Measurements from ENCODE around the gene KRTAP5-2.
A peak's percentile ranks its signal among the peaks of the same experiment; 100 is the strongest.
"Not testable (repeated sequence)": the region's sequence is repeated elsewhere in the genome, so short reads cannot be mapped to it uniquely, and the experiment has no call there.

The KRTAP5-2 gene

DNA sequence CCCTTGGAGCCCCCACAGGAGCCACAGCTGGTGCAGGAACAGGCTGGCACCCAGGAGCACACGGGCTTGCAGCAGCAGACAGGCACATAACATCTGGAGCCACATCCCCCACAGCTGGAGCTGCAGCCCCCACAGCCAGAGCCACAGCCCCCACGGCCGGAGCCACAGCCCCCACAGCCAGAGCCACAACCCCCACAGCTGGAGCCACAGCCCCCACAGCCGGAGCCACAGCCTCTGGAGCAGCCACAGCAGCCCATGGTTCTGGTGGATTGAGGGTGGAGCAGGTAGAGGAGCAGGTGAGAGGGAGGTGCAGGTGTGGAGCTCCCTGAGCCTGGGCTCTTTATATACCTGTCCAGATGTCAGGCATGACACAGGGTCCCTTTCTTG is at the start of gene KRTAP5-2:
KRTAP5-2 (minus strand) TSS at position 301 of the 387 bp plus-strand sequence; CDS start at position 257, 44 bp downstream.
- no peak for DNase-seq

DNA sequence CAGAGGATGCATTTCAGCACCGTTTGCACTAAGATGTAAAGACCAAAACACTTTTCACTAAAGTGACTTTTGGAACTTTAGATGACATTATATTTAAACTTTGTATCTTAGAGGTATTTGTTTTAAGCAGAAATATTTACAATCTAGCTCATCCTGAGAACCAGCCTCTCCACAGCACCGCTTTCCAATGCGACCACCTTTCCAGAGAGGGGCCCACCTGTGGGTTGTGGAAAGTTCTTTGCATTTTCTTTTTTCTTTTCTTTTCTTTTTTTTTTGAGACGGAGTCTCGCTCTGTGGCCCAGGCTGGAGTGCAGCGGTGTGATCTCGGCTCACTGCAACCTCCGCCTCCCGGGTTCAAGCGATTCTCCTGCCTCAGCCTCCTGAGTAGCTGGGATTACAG is 48.4 kb upstream of the KRTAP5-2 start:
- not testable (repeated sequence) for DNase-seq

GRCh38 chr11:1645357-1645821 is 47.3 kb upstream of the KRTAP5-2 start:
- no peak for DNase-seq

DNA sequence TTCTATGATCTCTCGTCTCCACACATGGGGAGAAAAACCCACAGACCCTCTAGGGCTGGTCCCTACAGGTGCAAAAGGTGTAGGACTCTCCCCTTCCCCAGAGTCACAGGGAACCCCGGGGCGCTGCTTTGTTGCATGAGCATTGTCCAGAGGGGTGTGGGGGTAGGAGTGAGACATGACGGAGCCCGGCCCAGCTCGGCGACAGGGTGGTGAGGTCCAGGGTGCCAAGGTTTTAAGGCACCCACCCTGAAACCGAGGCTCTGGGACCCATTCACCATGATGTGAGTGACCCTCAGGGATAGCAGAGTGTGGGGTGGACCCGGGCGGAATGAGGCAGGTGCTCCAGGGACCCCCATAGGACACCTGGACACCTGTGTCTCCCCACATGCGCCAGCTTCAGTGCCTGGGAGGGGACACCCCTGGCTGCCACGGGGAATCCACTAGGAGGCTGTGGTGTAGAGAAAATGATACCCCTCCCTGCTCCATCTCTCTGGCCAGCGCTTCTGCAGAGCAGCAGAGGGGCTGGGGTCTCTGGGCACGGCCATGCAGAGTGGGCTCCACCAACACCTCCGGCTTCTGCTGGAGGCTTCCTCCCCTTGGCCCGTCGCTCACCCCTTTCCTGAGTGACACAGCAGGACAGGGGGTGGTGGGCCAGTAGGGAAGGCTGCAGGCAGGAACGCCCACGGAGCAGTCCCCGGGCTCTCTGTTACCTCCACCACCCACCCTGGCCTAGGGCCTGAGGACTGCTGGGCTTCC is 46.7 kb upstream of the KRTAP5-2 start:
- DNase-seq = no peak

DNA sequence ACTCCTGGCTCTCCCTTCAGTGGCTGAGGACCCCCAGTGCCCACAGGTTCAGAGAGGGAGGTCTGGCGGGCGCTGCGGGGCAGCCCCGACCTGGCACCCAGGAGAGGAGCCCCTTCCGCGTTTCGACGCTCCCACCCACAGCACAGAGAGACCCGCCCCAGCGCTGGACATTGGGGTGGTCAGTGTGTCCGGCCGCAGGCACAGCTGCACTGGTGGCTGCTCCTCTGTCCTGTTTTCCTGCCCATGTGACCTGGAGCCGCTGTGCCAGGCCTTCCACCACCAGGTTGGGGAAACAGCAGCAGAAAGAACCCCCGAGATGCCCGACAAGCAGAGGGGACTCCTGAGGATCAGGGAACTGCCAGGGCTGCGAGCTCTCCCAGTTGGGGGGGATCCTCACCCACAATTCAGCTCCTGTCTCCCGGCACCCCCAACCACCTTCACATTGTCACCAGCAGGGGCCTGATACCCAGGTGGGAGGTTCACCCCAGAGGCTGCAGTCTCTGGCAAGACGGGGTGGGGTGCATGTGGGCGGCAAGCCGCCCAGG is 45.1 kb upstream of the KRTAP5-2 start:
- no peak for DNase-seq

DNA sequence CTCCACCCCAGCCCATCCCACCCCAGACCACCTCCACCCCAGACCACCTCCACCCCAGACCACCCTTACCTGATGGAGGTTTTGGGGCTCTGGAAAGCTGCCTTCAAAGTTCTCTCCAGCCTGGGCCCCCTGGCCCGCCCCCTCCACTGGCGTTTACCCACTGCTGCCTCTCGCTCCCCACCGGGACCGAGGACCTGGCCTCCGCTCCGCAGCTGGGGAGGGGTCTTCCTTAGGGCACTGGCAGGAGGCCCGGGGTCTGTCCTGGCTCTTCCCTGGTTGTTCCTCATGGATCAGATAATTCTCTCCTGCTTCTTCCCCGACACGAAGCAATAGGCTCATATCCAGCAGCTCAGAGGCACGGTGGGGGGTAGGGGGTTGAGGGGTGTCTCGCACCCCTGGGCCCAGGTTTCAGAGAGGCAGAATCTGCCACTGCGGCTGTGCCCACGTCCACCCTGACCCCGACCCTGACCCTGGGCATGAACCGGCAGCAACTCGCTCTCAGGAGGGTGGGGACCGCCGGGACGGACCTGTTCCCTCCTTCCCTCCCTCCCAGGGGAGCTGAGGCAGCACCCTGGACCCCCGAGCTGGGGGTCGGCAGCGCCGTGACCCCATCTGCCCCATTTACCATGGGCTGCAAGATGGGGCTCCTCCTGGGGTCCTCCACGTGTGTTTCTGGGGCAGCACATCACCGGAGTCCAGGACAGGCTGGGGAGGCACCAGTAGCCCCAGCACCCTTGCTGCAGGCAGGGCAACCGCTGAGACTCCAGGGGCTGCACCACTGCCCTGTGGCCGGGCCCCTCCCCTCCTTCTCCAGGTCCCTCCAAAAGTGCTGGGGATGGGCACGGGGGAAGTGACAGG is 44.4 kb upstream of the KRTAP5-2 start:
- no peak for DNase-seq

DNA sequence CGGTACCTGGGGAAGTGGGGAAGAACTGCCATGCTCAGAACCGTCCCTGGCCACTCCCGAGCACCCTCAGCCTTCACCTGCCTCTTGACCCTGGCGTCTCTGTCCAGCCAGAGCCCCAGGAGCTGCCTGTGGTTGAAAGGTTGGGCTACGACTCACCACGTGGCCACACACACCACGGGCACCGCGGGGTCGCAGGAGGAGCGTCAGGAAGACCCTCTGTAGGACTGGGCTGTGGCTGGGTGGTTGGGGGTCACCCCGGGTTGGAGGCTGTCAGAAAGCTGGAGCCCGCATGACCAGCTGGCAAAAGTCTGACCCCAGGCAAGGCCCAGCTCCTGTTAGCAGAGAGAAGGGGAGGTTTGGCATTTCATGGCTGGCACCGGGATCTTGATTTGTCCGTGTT is 43.0 kb upstream of the KRTAP5-2 start:
- no peak for DNase-seq

DNA sequence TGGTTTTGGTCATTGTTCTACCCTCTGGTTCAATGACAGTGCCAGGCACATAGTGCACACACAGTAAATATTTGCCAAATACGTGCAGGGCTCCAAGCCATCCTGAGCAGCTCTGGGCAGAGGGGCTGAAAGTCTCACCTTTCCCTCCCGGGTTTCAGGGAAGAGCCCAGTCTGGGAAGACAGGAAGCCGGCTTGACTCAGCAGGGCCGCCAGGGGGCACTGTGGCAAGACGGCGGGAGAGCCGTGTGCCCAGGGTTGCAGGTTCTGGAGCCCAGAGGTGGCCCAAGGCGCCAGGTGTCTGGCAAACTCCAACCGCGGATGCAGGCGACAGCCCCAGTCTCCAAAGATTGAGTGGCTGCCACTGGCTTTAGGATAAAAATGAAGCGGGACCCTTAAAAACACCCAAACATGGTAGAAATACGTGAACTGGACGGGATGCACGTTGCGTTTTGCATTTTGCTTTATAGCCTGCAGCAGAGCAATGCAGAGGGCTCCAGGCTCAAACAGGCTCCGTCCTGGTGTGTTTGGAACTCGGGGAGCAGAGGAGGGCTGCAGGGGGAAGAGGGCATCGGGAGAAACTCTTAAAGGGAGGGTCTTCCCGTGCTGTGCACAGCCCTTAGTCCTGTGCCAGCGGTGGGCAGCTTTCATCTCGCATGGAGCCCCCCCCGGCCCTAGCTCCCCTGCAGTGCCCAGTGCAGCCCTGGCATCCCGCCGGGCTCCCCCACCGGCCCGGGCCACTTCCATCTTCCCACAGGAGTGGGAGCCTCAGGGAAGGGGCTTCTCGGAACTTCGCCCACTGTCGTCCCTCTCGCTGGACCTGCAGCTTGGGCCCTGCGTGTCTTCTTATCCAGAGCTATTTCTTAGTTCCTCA is 42.2 kb upstream of the KRTAP5-2 start:
- DNase-seq = peak; percentile 41

DNA sequence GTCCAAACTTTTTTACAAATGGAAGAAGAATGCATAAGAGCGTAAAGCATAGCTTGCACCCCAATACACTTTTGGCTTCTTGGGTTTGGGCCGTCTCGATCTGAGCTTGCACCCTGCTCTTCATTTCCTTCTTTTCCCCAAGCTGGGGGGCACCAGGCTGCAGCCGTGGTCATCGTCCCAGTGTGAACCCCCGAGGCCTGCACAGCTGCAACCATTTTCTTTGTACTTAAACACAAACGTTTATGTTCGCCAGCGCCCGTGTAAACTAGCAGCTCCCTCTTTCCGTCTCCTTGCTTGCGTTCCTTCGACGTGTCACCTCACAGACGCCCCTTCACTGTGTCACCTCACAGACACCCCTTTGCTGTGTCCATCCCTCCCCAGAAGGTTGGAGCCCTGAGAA is 41.6 kb upstream of the KRTAP5-2 start:
- DNase-seq = no peak

DNA sequence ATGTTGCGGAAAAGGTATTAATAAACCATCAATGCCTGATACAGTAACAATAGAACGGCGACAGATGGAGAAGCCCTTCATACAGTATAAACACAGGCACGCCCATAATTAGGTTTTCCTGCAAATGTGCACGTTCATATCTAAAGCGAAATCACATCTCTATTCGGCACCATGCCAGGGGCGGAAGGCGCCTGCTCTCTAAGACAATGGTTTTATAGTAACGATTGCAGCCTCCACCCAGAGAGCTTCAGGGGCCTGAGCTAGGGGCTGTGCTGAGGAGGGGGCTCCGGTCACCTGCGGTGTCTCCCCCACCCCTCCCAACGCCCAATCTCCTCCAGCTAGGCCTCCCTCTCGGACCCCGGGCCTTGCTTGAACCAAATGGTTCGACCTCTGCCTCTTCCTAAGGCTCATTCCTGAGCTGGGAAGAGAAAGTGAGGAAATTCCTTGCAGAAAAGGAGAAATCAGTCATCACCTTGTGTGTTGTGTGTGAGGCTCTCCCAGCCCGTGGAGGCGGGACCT is 41.1 kb upstream of the KRTAP5-2 start:
- no peak for DNase-seq

- no peak for DNase-seq
These were observed 40.2 kb upstream of the KRTAP5-2 start for GRCh38 chr11:1638344-1638743.

- no peak for DNase-seq
These were observed 39.5 kb upstream of the KRTAP5-2 start for GRCh38 chr11:1637628-1638027.

DNA sequence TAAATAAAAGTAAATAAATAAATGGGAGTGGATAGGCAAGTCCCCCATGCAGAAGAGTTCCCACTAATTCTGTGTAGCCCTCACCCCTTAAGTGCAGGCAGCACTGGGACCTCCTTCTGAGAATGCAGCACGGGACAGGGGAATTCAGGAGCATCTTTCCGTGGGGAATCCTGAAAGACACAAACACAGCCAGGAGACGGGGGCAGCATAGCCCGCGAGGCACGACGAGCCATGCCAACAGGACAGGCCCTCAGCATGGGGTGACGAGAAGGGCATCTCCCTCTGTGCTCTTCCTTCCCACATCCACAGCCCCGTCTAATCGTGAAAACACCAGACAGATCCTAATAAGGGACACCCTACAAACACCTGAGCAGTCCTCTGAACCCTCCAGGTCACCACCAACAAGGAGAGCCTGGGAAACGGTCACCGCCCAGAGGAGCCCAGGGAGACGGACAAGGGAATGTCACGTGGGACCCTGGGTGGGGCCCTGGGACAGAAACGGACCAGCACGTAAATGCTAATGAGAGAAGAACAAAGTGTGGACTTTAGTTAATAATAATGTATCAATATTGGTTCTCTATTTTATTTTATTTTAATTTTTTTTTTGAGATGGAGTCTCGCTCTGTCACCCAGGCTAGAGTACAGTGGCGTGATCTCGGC is 38.3 kb upstream of the KRTAP5-2 start:
- no peak for DNase-seq

DNA sequence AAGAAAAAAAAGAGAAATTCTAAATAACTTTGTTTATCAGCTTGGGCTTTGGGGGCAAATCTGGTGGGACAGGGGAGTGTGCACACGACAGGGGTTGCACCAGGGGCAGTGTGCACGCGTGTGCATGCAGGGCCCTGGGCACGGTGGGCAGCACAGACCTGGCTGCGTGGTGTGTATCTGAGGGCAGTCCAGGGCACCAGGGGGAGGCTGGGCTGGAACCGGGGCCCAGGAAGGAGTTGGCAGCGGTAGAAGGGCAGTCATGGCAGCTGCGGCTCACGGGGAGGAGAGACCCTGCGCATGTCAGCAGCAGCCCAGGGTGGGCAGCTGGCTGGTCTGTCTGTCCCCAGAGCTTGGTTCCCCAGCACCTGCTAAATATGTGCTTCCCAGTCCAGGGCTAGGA is 35.8 kb upstream of the KRTAP5-2 start:
- DNase-seq = no peak

- DNase-seq = no peak
These were observed 34.1 kb upstream of the KRTAP5-2 start for GRCh38 chr11:1632053-1632714.

- DNase-seq = no peak
These were observed 33.0 kb upstream of the KRTAP5-2 start for GRCh38 chr11:1631066-1631568.

DNA sequence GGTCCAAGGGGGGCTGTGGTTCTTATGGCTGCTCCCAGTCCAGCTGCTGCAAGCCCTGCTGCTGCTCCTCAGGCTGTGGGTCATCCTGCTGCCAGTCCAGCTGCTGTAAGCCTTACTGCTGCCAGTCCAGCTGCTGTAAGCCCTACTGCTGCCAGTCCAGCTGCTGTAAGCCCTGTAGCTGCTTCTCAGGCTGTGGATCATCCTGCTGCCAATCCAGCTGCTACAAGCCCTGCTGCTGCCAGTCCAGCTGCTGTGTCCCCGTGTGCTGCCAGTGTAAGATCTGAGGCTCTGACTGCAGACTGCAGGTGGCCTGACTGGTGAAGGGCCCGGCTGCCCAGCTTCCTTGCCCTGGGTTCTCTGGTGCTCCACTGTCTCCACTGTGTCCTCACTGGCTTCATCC is 32.2 kb upstream of the KRTAP5-2 start:
- DNase-seq = no peak

GRCh38 chr11:1629326-1630185 is 31.5 kb upstream of the KRTAP5-2 start, which contains the start of gene KRTAP5-5:
KRTAP5-5 (plus strand) TSS chr11:1629775; CDS start chr11:1629841, 66 bp downstream.
- DNase-seq = no peak

DNA sequence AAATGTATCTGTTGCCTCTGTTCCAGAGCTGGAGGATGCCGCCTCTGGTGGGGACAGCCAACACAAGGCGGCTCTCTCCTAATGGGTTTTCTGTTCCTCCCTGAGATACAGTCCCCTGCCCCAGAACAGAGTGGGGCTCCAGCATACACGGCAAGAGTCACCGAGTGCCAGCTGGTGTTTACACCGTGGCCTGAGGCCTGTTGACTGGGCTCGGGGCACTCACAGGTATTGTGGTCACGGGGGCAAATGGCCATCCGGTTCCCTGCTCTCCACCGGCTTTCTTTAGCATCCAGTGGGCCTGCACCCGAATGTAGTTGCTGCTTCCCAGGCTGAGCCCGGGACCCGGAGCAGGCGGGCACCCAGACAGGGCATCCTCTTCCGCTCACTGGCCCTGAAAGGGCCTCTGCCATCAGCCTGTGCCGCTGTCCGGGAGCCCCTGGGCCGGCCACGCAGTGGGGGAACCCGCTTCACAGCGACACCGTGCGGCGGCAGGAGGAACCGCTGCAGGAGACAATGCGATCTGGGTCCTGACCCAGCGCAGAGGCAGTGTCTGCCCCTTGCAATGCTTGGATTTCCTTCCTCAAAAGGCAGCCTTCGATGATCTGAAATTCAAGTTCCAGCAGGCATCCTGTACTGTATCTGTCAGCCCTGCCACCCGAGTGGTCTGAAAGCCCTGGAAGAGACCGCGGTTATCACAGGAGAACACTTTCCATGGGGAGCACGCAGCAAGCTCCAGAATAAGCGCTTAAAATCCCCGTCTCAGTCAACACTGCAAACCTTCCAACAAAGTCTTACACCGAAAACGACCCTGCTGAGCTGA is 30.6 kb upstream of the KRTAP5-2 start:
- peak; percentile 63 for DNase-seq

Measured in hematopoietic multipotent progenitor cell treated with erythropoietin and hydrocortisone succinate and interleukin-3 and kit ligand, for 6 days (in vitro differentiated cells).